Stimulated activated CD4-positive, alpha-beta T cell treated with anti-CD3 and anti-CD28 coated beads, TNF-alpha, amount 100 ng/mL, for 48 hours (primary cell): ENCODE measurements around the gene MCL1.

Experiments used
- DNase-seq, 3 donors: peaks; one replicate each; pipeline ENCODE4 v3.0.0-alpha.2; 2020; ENCODE audit warnings: low read depth in 3 of 3

Gene MCL1

GRCh38 chr1:150557813-150558212 is 21.6 kb downstream of the MCL1 start:
- DNase-seq, result no peak

GRCh38 chr1:150557065-150557600 is 22.3 kb downstream of the MCL1 start:
- DNase-seq, result no peak

- DNase-seq, result no peak
Measured at GRCh38 chr1:150555971-150556865, 23.2 kb downstream of the MCL1 start.

- no peak for DNase-seq
Measured at GRCh38 chr1:150555198-150555970, 24.0 kb downstream of the MCL1 start.

GRCh38 chr1:150554086-150554452 is 25.3 kb downstream of the MCL1 start:
- DNase-seq, result no peak

- no peak for DNase-seq
Measured at GRCh38 chr1:150553392-150554085, 25.9 kb downstream of the MCL1 start.

- DNase-seq, result no peak
Measured at GRCh38 chr1:150552911-150553289, 26.5 kb downstream of the MCL1 start.

GRCh38 chr1:150552128-150552910 is 27.1 kb downstream of the MCL1 start:
- DNase-seq, result no peak

GRCh38 chr1:150551784-150552127 is 27.7 kb downstream of the MCL1 start:
- no peak for DNase-seq

GRCh38 chr1:150551051-150551783 is 28.2 kb downstream of the MCL1 start:
- DNase-seq, result no peak

GRCh38 chr1:150550222-150551050 is 29.0 kb downstream of the MCL1 start:
- DNase-seq, result no peak

- no peak for DNase-seq
Measured at GRCh38 chr1:150549496-150550221, 29.8 kb downstream of the MCL1 start.

- no peak for DNase-seq
Measured at GRCh38 chr1:150548632-150549495, 30.5 kb downstream of the MCL1 start, which contains the start of gene ADAMTSL4. Gene ADAMTSL4, plus strand, starts transcription at chr1:150549408. Its CDS starts 2,881 bp downstream, at chr1:150552289.

GRCh38 chr1:150548324-150548631 is 31.1 kb downstream of the MCL1 start:
- no peak for DNase-seq

- no peak for DNase-seq
Measured at GRCh38 chr1:150546294-150546937, 33.0 kb downstream of the MCL1 start.

- DNase-seq, result no peak
Measured at GRCh38 chr1:150545486-150546032, 33.9 kb downstream of the MCL1 start.

GRCh38 chr1:150544204-150544603 is 35.2 kb downstream of the MCL1 start:
- no peak for DNase-seq
